Left forelimb (tissue), 1 donor: ENCODE data around the gene GSTM5.
"Not testable (repeated sequence)": the region's sequence is repeated elsewhere in the genome, so short reads cannot be mapped to it uniquely, and the experiment has no call there.

Experiments used
- DNase-seq: peaks from one replicate; pipeline ENCODE4 v3.0.0-alpha.2; 2018; ENCODE audit warnings: low spot score

The GSTM5 gene

GRCh38 chr1:109711593-109712320 is at the start of gene GSTM5:
Gene GSTM5 (plus strand): TSS chr1:109712251. CDS start chr1:109712313, 62 bp downstream.
- DNase-seq, result not testable (repeated sequence)

- DNase-seq, result no peak
These were observed 47.4 kb upstream of the GSTM5 start for GRCh38 chr1:109664671-109665070.

GRCh38 chr1:109667452-109668122 is 44.5 kb upstream of the GSTM5 start, which contains the start of gene GSTM2:
Gene GSTM2 (plus strand): TSS chr1:109668057. CDS start chr1:109668116, 59 bp downstream.
- DNase-seq, result peak; percentile 96

- no peak for DNase-seq
These were observed 43.8 kb upstream of the GSTM5 start for GRCh38 chr1:109668123-109668775.

- DNase-seq, result no peak
These were observed 42.7 kb upstream of the GSTM5 start for GRCh38 chr1:109669246-109669948.

GRCh38 chr1:109669949-109670302 is 42.1 kb upstream of the GSTM5 start:
- not testable (repeated sequence) for DNase-seq

- DNase-seq, result no peak
These were observed 41.0 kb upstream of the GSTM5 start for GRCh38 chr1:109671067-109671466.

GRCh38 chr1:109673861-109674260 is 38.2 kb upstream of the GSTM5 start:
- DNase-seq, result not testable (repeated sequence)

GRCh38 chr1:109676683-109677381 is 35.2 kb upstream of the GSTM5 start:
- DNase-seq, result peak; percentile 23

GRCh38 chr1:109677459-109677858 is 34.6 kb upstream of the GSTM5 start:
- no peak for DNase-seq

GRCh38 chr1:109678637-109679036 is 33.4 kb upstream of the GSTM5 start:
- DNase-seq, result not testable (repeated sequence)

- not testable (repeated sequence) for DNase-seq
These were observed 27.3 kb upstream of the GSTM5 start for GRCh38 chr1:109684777-109685176.

- DNase-seq, result not testable (repeated sequence)
These were observed 26.7 kb upstream of the GSTM5 start for GRCh38 chr1:109685399-109685798.

- DNase-seq, result not testable (repeated sequence)
These were observed 26.2 kb upstream of the GSTM5 start for GRCh38 chr1:109685890-109686289.

GRCh38 chr1:109687109-109687508 is 24.9 kb upstream of the GSTM5 start:
- not testable (repeated sequence) for DNase-seq

GRCh38 chr1:109687641-109688499 is 24.2 kb upstream of the GSTM5 start, which contains the start of gene GSTM1:
Gene GSTM1 (plus strand): TSS chr1:109687817. CDS start chr1:109687874, 57 bp downstream.
- DNase-seq, result no peak

GRCh38 chr1:109689844-109690405 is 22.1 kb upstream of the GSTM5 start:
- no peak for DNase-seq

GRCh38 chr1:109691759-109692158 is 20.3 kb upstream of the GSTM5 start:
- no peak for DNase-seq

- DNase-seq, result not testable (repeated sequence)
These were observed 17.7 kb upstream of the GSTM5 start for GRCh38 chr1:109694400-109694799.

GRCh38 chr1:109695138-109695537 is 16.9 kb upstream of the GSTM5 start:
- not testable (repeated sequence) for DNase-seq
